Vagina (tissue), 2 donors: ENCODE data around the gene SERPINA5.

Experiments used
- CTCF ChIP-seq, 3 experiments: fragments of 450-650 bp in 2 of 3; fragments of 200-600 bp in 1 of 3; sonication (generic) in 1 of 3; IDR thresholded peaks; one replicate each; pipeline ENCODE4 v1.5.1; 2017 to 2019; ENCODE audit warnings: antibody characterized with exemption in 3 of 3, mild to moderate bottlenecking in 2 of 3, moderate library complexity in 2 of 3
- POLR2AphosphoS5 ChIP-seq, 2 donors: sonication (generic); formaldehyde crosslinking; IDR thresholded peaks; one replicate each; pipeline ENCODE4 v1.9.0; 2017; ENCODE audit warnings: antibody characterized with exemption in 2 of 2, mild to moderate bottlenecking in 2 of 2, low read depth in 1 of 2; ENCODE audit not compliant: insufficient read depth in 1 of 2

GRCh38 chr14:94542811-94543440, 38.3 kb upstream of the SERPINA5 start:
- TF ChIP-seq CTCF (IDR thresholded peaks at IDR 0.05) = no peak
- TF ChIP-seq POLR2AphosphoS5 (IDR thresholded peaks at IDR 0.05; ENCODE audit: insufficient read depth in 1 of 2, low read depth in 1 of 2) = no peak
